H1 (cell line): ENCODE results near the gene GOLIM4. TPM values are rescaled to one million over a fixed set of nuclear protein-coding genes. Genes with fewer than 3 reads are reported as not detected.

ENCODE experiments used
- CTCF ChIA-PET: fragments of 300-600 bp; sonication (Branson Sonifier 250); formaldehyde crosslinking; loops from one replicate; lab custom pipeline; 2021; ENCODE audit not compliant: partially characterized antibody; lab: Charles Lee
- POLR2A ChIA-PET: fragments of 300-600 bp; sonication (Branson Sonifier 250); formaldehyde crosslinking; loops from one replicate; lab custom pipeline; 2021; ENCODE audit warnings: inconsistent platforms; ENCODE audit not compliant: partially characterized antibody; lab: Charles Lee
- DNase-seq, 2 experiments: peaks; one replicate each; pipeline versions ENCODE4 v3.0.0 to v3.0.0-alpha.2; 2010 to 2022; ENCODE audit warnings: low spot score in 2 of 2, low read depth in 1 of 2, mixed read lengths in 1 of 2
- FAIRE-seq: peaks from 2 replicates; lab custom pipeline; 2011; peaks lifted over from hg19 to GRCh38; lab: Jason Lieb, UNC
- H2AFZ ChIP-seq: 2 replicates; pipeline ENCODE4 v1.8.1; 2012; ENCODE audit warnings: low read length, inconsistent platforms
- H2AK5ac ChIP-seq: 2 replicates; pipeline ENCODE4 v1.6.1; 2013; ENCODE audit warnings: low read depth, low read length
- H2BK120ac ChIP-seq: replicated peaks from 2 replicates; pipeline ENCODE3; 2013; ENCODE audit warnings: low read depth, low read length, inconsistent platforms
- H2BK12ac ChIP-seq: 2 replicates; pipeline ENCODE4 v1.6.1; 2013; ENCODE audit warnings: low read depth, low read length
- H2BK15ac ChIP-seq: 2 replicates; pipeline ENCODE4 v1.6.1; 2013; ENCODE audit warnings: low read length
- H2BK20ac ChIP-seq: 2 replicates; pipeline ENCODE4 v1.6.1; 2013; ENCODE audit warnings: low read length
- H2BK5ac ChIP-seq: 2 replicates; pipeline ENCODE4 v1.6.1; 2013; ENCODE audit warnings: low read depth, low read length
- H3K14ac ChIP-seq: 2 replicates; pipeline ENCODE4 v1.6.1; 2013; ENCODE audit warnings: inconsistent platforms; ENCODE audit not compliant: insufficient read length
- H3K18ac ChIP-seq: 2 replicates; pipeline ENCODE4 v1.6.1; 2013; ENCODE audit warnings: low read length; ENCODE audit errors: extremely low read depth
- H3K23ac ChIP-seq: 2 replicates; pipeline ENCODE4 v1.6.1; 2013; ENCODE audit warnings: inconsistent platforms; ENCODE audit not compliant: insufficient read length
- H3K23me2 ChIP-seq: 2 replicates; pipeline ENCODE4 v1.6.1; 2013; ENCODE audit warnings: low read depth, low read length
- H3K27ac ChIP-seq: 2 replicates; pipeline ENCODE4 v1.6.1; 2011; ENCODE audit warnings: low read depth, low read length, inconsistent platforms
- H3K27me3 ChIP-seq, 4 experiments: replicated peaks in 1 of 4; 1 replicate in 1 of 4; 2 replicates in 3 of 4; pipeline versions ENCODE4 v1.6.1 to v1.8.1; 2011 to 2013; ENCODE audit warnings: low read length in 3 of 4, mild to moderate bottlenecking in 3 of 4, inconsistent platforms in 2 of 4, mixed read lengths in 2 of 4, moderate library complexity in 1 of 4; ENCODE audit not compliant: control insufficient read depth in 3 of 4, insufficient read depth in 3 of 4; ENCODE audit errors: extremely low read depth in 1 of 4
- H3K36me3 ChIP-seq, 4 experiments: 2 replicates each; pipeline versions ENCODE4 v1.6.1 to v1.8.1; 2011 to 2013; ENCODE audit warnings: mild to moderate bottlenecking in 4 of 4, low read length in 3 of 4, moderate library complexity in 2 of 4, control low read depth in 1 of 4, inconsistent platforms in 1 of 4; ENCODE audit not compliant: insufficient read depth in 4 of 4, control insufficient read depth in 2 of 4
- H3K4ac ChIP-seq: replicated peaks from 2 replicates; pipeline ENCODE3; 2013; ENCODE audit warnings: low read length, low read depth, mixed read lengths, inconsistent platforms; ENCODE audit not compliant: insufficient read length
- H3K4me1 ChIP-seq, 4 experiments: replicated peaks in 1 of 4; 1 replicate in 1 of 4; 2 replicates in 3 of 4; pipeline versions ENCODE4 v1.6.1 to v1.8.1; 2011 to 2013; ENCODE audit warnings: low read length in 3 of 4, inconsistent platforms in 2 of 4, mixed read lengths in 1 of 4; ENCODE audit not compliant: insufficient read depth in 4 of 4, control insufficient read depth in 3 of 4
- H3K4me2 ChIP-seq, 2 experiments: 2 replicates each; pipeline versions ENCODE4 v1.6.1 to v1.8.1; 2011 to 2013; ENCODE audit warnings: low read depth in 2 of 2, low read length in 2 of 2, control low read depth in 1 of 2, inconsistent platforms in 1 of 2, mild to moderate bottlenecking in 1 of 2; ENCODE audit not compliant: insufficient read depth in 1 of 2
- H3K4me3 ChIP-seq, 4 experiments: fragments of 200-600, 300-600 bp in 1 of 4; sonication (generic), shearing (Covaris generic), sonication (Bioruptor Twin) in 1 of 4; 2 replicates each; pipeline versions ENCODE4 v1.5.1 to v1.8.1; 2011 to 2016; ENCODE audit warnings: low read length in 4 of 4, low read depth in 3 of 4, control low read depth in 2 of 4, inconsistent platforms in 2 of 4, mild to moderate bottlenecking in 2 of 4, mixed read lengths in 1 of 4, moderate library complexity in 1 of 4; ENCODE audit not compliant: insufficient read depth in 2 of 4; ENCODE audit errors: extremely low read depth in 1 of 4
- H3K56ac ChIP-seq: replicated peaks from 2 replicates; pipeline ENCODE3; 2013; ENCODE audit warnings: low read depth, mild to moderate bottlenecking, mixed read lengths, low read length, inconsistent platforms; ENCODE audit not compliant: insufficient read length
- H3K79me1 ChIP-seq: 2 replicates; pipeline ENCODE4 v1.6.1; 2013; ENCODE audit warnings: low read depth, low read length, control low read depth
- H3K79me2 ChIP-seq, 2 experiments: 2 replicates each; pipeline versions ENCODE4 v1.6.1 to v1.8.1; 2012 to 2013; ENCODE audit warnings: low read length in 2 of 2, mild to moderate bottlenecking in 2 of 2, inconsistent platforms in 1 of 2; ENCODE audit not compliant: insufficient read depth in 2 of 2, control insufficient read depth in 1 of 2
- H3K9ac ChIP-seq, 4 experiments: replicated peaks in 1 of 4; 1 replicate in 1 of 4; 2 replicates in 3 of 4; pipeline versions ENCODE4 v1.6.1 to v1.8.1; 2011 to 2013; ENCODE audit warnings: low read depth in 3 of 4, low read length in 3 of 4, control low read depth in 2 of 4, mild to moderate bottlenecking in 2 of 4, moderate library complexity in 2 of 4, inconsistent platforms in 1 of 4; ENCODE audit errors: extremely low read depth in 1 of 4
- H3K9me3 ChIP-seq, 2 experiments: 2 replicates each; pipeline versions ENCODE4 v1.6.1 to v1.8.1; 2012 to 2013; ENCODE audit warnings: mild to moderate bottlenecking in 2 of 2, moderate library complexity in 2 of 2, control low read depth in 1 of 2, inconsistent platforms in 1 of 2, low read depth in 1 of 2, low read length in 1 of 2, mixed read lengths in 1 of 2; ENCODE audit not compliant: insufficient read depth in 2 of 2
- H4K20me1 ChIP-seq, 2 experiments: replicated peaks in 1 of 2; 2 replicates each; pipeline versions ENCODE3 to v1.8.1; 2011 to 2013; ENCODE audit warnings: inconsistent platforms in 2 of 2, low read length in 2 of 2, mild to moderate bottlenecking in 1 of 2; ENCODE audit not compliant: insufficient read depth in 2 of 2, control insufficient read depth in 1 of 2
- H4K5ac ChIP-seq: 2 replicates; pipeline ENCODE4 v1.6.1; 2013; ENCODE audit warnings: low read length, low read depth, mixed read lengths, inconsistent platforms; ENCODE audit not compliant: insufficient read length
- H4K8ac ChIP-seq: 2 replicates; pipeline ENCODE4 v1.8.0; 2013; ENCODE audit warnings: mild to moderate bottlenecking, moderate library complexity, low read length, inconsistent platforms; ENCODE audit not compliant: insufficient read depth; ENCODE audit errors: extremely low read depth
- H4K91ac ChIP-seq: replicated peaks from 2 replicates; pipeline ENCODE3; 2013; ENCODE audit warnings: low read length, mixed read lengths, inconsistent platforms; ENCODE audit not compliant: insufficient read length
- CBX8 ChIP-seq: fragments of 300-800, 300-1000 bp; sonication (generic); IDR thresholded peaks from 2 replicates; pipeline ENCODE4 v1.7.1; 2016; ENCODE audit warnings: low read depth, low read length, borderline replicate concordance
- CHD2 ChIP-seq: IDR thresholded peaks from 2 replicates; pipeline ENCODE4 v1.6.1; 2012; ENCODE audit warnings: low read length, improper control_type of control experiment
- NANOG ChIP-seq: IDR thresholded peaks from 2 replicates; pipeline ENCODE4 v1.6.1; 2011; ENCODE audit warnings: low read length, low read depth, mild to moderate bottlenecking, inconsistent platforms; ENCODE audit not compliant: insufficient read depth, poor library complexity, severe bottlenecking
- RAD21 ChIP-seq, 2 experiments: IDR thresholded peaks in 1 of 2; conservative IDR thresholded peaks in 1 of 2; 2 replicates each; pipeline ENCODE4 v1.6.1; 2011; ENCODE audit warnings: low read depth in 2 of 2, low read length in 2 of 2, improper control_type of control experiment in 1 of 2, inconsistent platforms in 1 of 2, mild to moderate bottlenecking in 1 of 2, moderate library complexity in 1 of 2
- RXRA ChIP-seq: IDR thresholded peaks from 2 replicates; pipeline ENCODE4 v1.6.1; 2011; ENCODE audit warnings: low read depth, mild to moderate bottlenecking, low read length, moderate library complexity; ENCODE audit not compliant: insufficient read depth
- SRF ChIP-seq: IDR thresholded peaks from 2 replicates; pipeline ENCODE4 v1.6.1; 2011; ENCODE audit warnings: mild to moderate bottlenecking, low read depth, low read length, moderate library complexity
- WGBS, 2 experiments: shearing (Covaris generic) in 1 of 2; methylation state at CpG; one replicate each; pipeline versions ENCODE4 v1.1.6 to v1.1.7; 2013 to 2015; ENCODE audit warnings: low lambda C conversion rate in 2 of 2, mixed read lengths in 2 of 2, inconsistent platforms in 1 of 2, low coverage in 1 of 2, missing lambda C conversion rate in 1 of 2; ENCODE audit not compliant: insufficient replicate concordance in 2 of 2, insufficient coverage in 1 of 2, insufficient read length in 1 of 2; ENCODE audit errors: extremely low coverage in 1 of 2, missing lambda C conversion rate in 1 of 2; 5-methylcytosine and 5-hydroxymethylcytosine counted together
- polyA plus RNA-seq, 7 experiments: library from polyadenylated mRNA; depleted of rRNA in 3 of 7; stranded (reverse) in 5 of 7; unstranded in 2 of 7; fragments of >200 nt in 5 of 7; fragments of 200-250 nt in 2 of 7; gene quantifications; 1 replicate in 5 of 7; 2 replicates in 1 of 7; 4 replicates in 1 of 7; pipeline versions ENCODE4 v1.2.1 to v1.2.3, GENCODE V29; 2011 to 2013; ENCODE audit warnings: missing spikeins in 2 of 7, mixed read lengths in 2 of 7
- total RNA-seq: library from RNA; stranded (reverse); fragmentation: NEBNext Ultra II Directional; extraction: Animal tissue kit (Norgen Biotek cat#: 25700); gene quantifications from 2 replicates; pipeline ENCODE4 v1.2.1, GENCODE V29; 2021
- TF ChIP-seq, protein P1 (sequence below), 3 experiments: IDR thresholded peaks; 1 replicate in 2 of 3; 2 replicates in 1 of 3; pipeline versions ENCODE4 v1.5.1 to v1.6.1; 2011; ENCODE audit warnings: low read length in 3 of 3, mild to moderate bottlenecking in 3 of 3, inconsistent platforms in 2 of 3, low read depth in 1 of 3, moderate library complexity in 1 of 3; ENCODE audit not compliant: insufficient read depth in 1 of 3; ENCODE audit errors: control extremely low read depth in 1 of 3

GOLIM4 gene
- total and polyA plus RNA-seq, 2 of the 8 experiments (the other 6 are each of a cell fraction or from before 2014, with no cell fraction given) = 5.6 to 29.7 TPM

DNA sequence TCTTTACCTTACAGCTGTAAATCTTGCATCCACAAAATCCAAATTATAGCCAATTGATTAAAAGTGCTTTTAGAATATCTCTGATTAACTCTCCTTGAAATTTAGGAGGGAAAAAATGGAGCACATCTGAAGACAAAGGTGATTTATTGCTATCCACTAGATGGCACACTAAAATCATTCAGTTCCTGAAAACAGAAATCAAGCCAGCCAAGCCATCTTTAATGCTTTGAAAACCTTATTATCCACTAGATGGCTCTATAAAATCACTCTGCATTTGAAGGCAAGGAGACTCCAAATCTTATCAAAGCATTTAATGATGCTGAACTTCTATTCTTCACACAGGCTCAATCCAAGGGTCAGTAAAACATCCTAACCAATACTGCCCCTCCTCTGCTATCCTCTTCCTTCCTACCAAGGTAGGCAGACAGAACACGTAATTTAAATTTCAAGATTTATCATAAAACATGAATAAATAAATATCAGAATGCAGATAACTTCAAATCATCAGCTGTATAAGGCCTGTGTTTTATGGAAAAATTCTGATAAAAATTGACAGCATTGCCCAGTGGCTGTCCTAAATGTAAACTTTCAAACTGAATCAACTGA lies 48.4 kb downstream of the GOLIM4 start:
- Histone ChIP-seq H3K27me3 (no peaks in the 10 kb centered on the region), H3K4me3 (no peak overlapping the region), H3K4me1 (peaks cover 0 to 3% (median under 1%) of the 10 kb centered on the region in 4 experiments; a peak in 2 of 7 replicates), H3K56ac (no peak overlapping the region), H2AK5ac (no peak overlapping the region), H3K79me2 (peaks cover 0 to 7% of the 10 kb centered on the region in 2 experiments; a peak in 2 of 4 replicates), H3K4me2 (no peak overlapping the region), H4K8ac (no peak overlapping the region), H2BK20ac (no peak overlapping the region), H3K36me3 (peaks cover 0 to 5% (median 4%) of the 10 kb centered on the region in 4 experiments; a peak in 2 of 8 replicates), H4K91ac (no peak overlapping the region), H2AFZ (no peak overlapping the region), H3K9ac (no peak overlapping the region), H3K27ac (no peak overlapping the region), H2BK15ac (no peak overlapping the region), H3K79me1 (0 out of 2 replicates have a peak, but pooled peaks cover 4% of the 10 kb centered on the region), H3K4ac (no peak overlapping the region), H4K20me1 (no peaks in the 10 kb centered on the region), H3K14ac (no peak overlapping the region), H3K23ac (no peak overlapping the region), H2BK12ac (no peak overlapping the region), H2BK5ac (no peak overlapping the region), H3K18ac (no peak overlapping the region), H3K9me3 (no peaks in the 10 kb centered on the region), H4K5ac (no peak overlapping the region), H2BK120ac (no peak overlapping the region), H3K23me2 (0 out of 2 replicates have a peak, but pooled peaks cover 1% of the 10 kb centered on the region)
- ChIA-PET POLR2A (no interaction called here), CTCF (interaction anchor here (0.6 to 5.7 kb wide), 22 partner anchors 9 to 573 kb away, joined by 3 to 79 read pairs (median 4); no protein-coding TSS in a partner anchor)
- peak; percentile 90 for FAIRE-seq
- WGBS, 2 experiments = 71% methylated on average over 1 of the region's 1 CpG; no CpG with 5 or more reads in 1 of the 2 experiments
- no peak for DNase-seq
- TF ChIP-seq SRF = no peak
- TF ChIP-seq RXRA = no peak
- TF ChIP-seq CHD2 = no peak
- TF ChIP-seq CBX8 = no peak
- TF ChIP-seq, protein P1, sequence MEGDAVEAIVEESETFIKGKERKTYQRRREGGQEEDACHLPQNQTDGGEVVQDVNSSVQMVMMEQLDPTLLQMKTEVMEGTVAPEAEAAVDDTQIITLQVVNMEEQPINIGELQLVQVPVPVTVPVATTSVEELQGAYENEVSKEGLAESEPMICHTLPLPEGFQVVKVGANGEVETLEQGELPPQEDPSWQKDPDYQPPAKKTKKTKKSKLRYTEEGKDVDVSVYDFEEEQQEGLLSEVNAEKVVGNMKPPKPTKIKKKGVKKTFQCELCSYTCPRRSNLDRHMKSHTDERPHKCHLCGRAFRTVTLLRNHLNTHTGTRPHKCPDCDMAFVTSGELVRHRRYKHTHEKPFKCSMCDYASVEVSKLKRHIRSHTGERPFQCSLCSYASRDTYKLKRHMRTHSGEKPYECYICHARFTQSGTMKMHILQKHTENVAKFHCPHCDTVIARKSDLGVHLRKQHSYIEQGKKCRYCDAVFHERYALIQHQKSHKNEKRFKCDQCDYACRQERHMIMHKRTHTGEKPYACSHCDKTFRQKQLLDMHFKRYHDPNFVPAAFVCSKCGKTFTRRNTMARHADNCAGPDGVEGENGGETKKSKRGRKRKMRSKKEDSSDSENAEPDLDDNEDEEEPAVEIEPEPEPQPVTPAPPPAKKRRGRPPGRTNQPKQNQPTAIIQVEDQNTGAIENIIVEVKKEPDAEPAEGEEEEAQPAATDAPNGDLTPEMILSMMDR (IDR thresholded peaks at IDR 0.05; ENCODE audit: control extremely low read depth in 1 of 3, insufficient read depth in 1 of 3, low read depth in 1 of 3, low read length in 3 of 3) = peak in 2 of 3 experiments; percentile 68 to 79; a peak in 2 of 4 replicates
- no peak for TF ChIP-seq NANOG
- peak; percentile 85 to 86 for TF ChIP-seq RAD21 (IDR thresholded peaks at IDR 0.05 in 1 of 2, conservative IDR thresholded peaks at IDR 0.05 in 1 of 2; ENCODE audit: low read depth in 2 of 2, low read length in 2 of 2)
